Activated B cell treated with CpG ODN at 0.5 μM for 24 hours (primary cell): ENCODE data around the gene A3GALT2. TPM values are rescaled to one million over a fixed set of nuclear protein-coding genes. Genes with fewer than 3 reads are reported as not detected.

Experiments used
- ATAC-seq: fragments of 200-7000 bp; cut with Tn5 transposase; one replicate; pipeline ENCODE4 v1.10.0; 2021; ENCODE audit warnings: low read depth, mild to moderate bottlenecking, moderate library complexity
- CTCF ChIA-PET: fragments of 350-600 bp; sonication (Branson Sonifier 250); formaldehyde crosslinking; loops from one replicate; lab custom pipeline; 2021; ENCODE audit warnings: antibody characterized with exemption; lab: Charles Lee
- POLR2A ChIA-PET: fragments of 350-600 bp; sonication (Branson Sonifier 250); formaldehyde crosslinking; loops from one replicate; lab custom pipeline; 2021; ENCODE audit warnings: antibody characterized with exemption; lab: Charles Lee
- DNase-seq: peaks from one replicate; pipeline ENCODE4 v3.0.0; 2022
- H3K27ac Mint-ChIP-seq: one replicate; pipeline ENCODE4 v1.8.0; 2020; ENCODE audit warnings: mixed read lengths
- H3K27me3 Mint-ChIP-seq: one replicate; pipeline ENCODE4 v1.8.0; 2021; ENCODE audit warnings: mixed read lengths
- H3K36me3 Mint-ChIP-seq: one replicate; pipeline ENCODE4 v1.8.0; 2021; ENCODE audit warnings: low read depth, mixed read lengths
- H3K4me1 Mint-ChIP-seq: one replicate; pipeline ENCODE4 v1.8.0; 2021; ENCODE audit warnings: mixed read lengths
- H3K4me3 Mint-ChIP-seq: one replicate; pipeline ENCODE4 v1.8.0; 2020; ENCODE audit warnings: mild to moderate bottlenecking, mixed read lengths
- H3K9me3 Mint-ChIP-seq: one replicate; pipeline ENCODE4 v1.8.0; 2020; ENCODE audit warnings: mixed read lengths
- intact Hi-C: fragments of 100-400 bp; cut with micrococcal nuclease; formaldehyde crosslinking; loops from one replicate; pipeline ENCODE4 v1.15.1; 2024
- total RNA-seq: library from RNA; stranded (reverse); gene quantifications from 2 replicates; pipeline ENCODE4 v1.2.3, GENCODE V29; 2022
- TF ChIP-seq, protein P1 (sequence below): fragments of 200-600 bp; IDR thresholded peaks from one replicate; pipeline ENCODE4 v1.8.0; 2022; ENCODE audit warnings: antibody characterized with exemption, mild to moderate bottlenecking

A3GALT2 gene
- total RNA-seq, 1 donor from 2014 or later, result not detected

GRCh38 chr1:33351281-33351660 is 30.4 kb upstream of the A3GALT2 start:
- H3K27ac Mint-ChIP-seq, result no peak overlapping the region
- no peaks in the 10 kb centered on the region for H3K9me3 Mint-ChIP-seq
- ChIA-PET POLR2A (interaction anchor here (0.6 kb wide), 1 partner anchor 169 kb away, joined by 4 read pairs; no protein-coding TSS in a partner anchor), CTCF (interaction anchor here (1.0 kb wide), 1 partner anchor 119 kb away, joined by 3 read pairs; no protein-coding TSS in a partner anchor)
- no peak for DNase-seq
- H3K27me3 Mint-ChIP-seq, result no peaks in the 10 kb centered on the region
- no peak for ATAC-seq
- TF ChIP-seq, protein P1, sequence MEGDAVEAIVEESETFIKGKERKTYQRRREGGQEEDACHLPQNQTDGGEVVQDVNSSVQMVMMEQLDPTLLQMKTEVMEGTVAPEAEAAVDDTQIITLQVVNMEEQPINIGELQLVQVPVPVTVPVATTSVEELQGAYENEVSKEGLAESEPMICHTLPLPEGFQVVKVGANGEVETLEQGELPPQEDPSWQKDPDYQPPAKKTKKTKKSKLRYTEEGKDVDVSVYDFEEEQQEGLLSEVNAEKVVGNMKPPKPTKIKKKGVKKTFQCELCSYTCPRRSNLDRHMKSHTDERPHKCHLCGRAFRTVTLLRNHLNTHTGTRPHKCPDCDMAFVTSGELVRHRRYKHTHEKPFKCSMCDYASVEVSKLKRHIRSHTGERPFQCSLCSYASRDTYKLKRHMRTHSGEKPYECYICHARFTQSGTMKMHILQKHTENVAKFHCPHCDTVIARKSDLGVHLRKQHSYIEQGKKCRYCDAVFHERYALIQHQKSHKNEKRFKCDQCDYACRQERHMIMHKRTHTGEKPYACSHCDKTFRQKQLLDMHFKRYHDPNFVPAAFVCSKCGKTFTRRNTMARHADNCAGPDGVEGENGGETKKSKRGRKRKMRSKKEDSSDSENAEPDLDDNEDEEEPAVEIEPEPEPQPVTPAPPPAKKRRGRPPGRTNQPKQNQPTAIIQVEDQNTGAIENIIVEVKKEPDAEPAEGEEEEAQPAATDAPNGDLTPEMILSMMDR, result no peak
- intact Hi-C loops, result loop anchor here (5.0 kb wide), 1 partner anchor 54 kb away; no protein-coding TSS in a partner anchor
- peaks cover 33% of the 10 kb centered on the region for H3K4me1 Mint-ChIP-seq
- peaks cover 5% of the 10 kb centered on the region for H3K36me3 Mint-ChIP-seq
- peak overlapping the region; percentile 36 for H3K4me3 Mint-ChIP-seq

DNA sequence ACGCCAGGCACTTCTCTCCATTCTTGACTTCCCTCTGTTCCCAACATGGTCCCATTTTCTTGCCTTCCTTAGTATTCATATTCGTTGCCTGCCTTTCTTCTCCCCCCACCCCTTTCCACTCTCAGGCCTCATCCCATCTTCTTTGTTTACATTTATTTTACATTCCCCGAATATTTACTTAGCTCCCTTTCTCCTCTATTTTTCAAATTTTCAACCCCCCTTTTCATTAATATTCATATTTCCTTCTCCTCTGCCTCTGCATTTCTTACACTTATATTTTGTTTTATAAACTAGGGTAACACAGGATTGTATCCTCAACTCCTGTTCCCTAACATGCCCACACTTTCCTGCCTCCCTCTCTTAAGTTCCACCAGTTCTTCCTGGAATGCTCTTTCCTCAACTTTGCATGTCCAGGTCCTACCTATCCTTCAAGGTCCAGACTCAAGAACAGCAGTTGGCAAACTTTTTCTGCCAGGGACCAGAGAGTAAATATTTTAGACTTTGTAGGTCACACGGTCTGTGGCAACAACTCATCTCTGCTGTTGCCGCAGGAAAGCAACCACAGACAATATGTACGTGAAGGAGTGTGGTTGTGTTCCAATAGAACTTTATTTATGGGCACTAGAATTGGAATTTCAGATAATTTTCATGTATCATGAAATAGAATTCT is 29.8 kb upstream of the A3GALT2 start:
- Mint-ChIP-seq H3K4me1 (peaks cover 35% of the 10 kb centered on the region), H3K27me3 (no peaks in the 10 kb centered on the region), H3K36me3 (peaks cover 5% of the 10 kb centered on the region), H3K27ac (peak overlapping the region; percentile 93), H3K4me3 (peak overlapping the region; percentile 91), H3K9me3 (no peaks in the 10 kb centered on the region)
- ATAC-seq (no peak), DNase-seq (no peak)
- POLR2A ChIA-PET, result interaction anchor here (1.2 to 1.6 kb wide), 3 partner anchors 28 to 223 kb away, joined by 3 to 11 read pairs (median 8); partner anchors contain the start of gene TRIM62
- intact Hi-C loops, result loop anchor here (1.0 to 5.0 kb wide), 5 partner anchors 17 to 223 kb away; partner anchors contain the start of gene PHC2
- CTCF ChIA-PET, result interaction anchor here (1.0 to 1.3 kb wide), 2 partner anchors 120 kb away, joined by 3 read pairs; no protein-coding TSS in a partner anchor
- TF ChIP-seq, protein P1, result no peak

DNA sequence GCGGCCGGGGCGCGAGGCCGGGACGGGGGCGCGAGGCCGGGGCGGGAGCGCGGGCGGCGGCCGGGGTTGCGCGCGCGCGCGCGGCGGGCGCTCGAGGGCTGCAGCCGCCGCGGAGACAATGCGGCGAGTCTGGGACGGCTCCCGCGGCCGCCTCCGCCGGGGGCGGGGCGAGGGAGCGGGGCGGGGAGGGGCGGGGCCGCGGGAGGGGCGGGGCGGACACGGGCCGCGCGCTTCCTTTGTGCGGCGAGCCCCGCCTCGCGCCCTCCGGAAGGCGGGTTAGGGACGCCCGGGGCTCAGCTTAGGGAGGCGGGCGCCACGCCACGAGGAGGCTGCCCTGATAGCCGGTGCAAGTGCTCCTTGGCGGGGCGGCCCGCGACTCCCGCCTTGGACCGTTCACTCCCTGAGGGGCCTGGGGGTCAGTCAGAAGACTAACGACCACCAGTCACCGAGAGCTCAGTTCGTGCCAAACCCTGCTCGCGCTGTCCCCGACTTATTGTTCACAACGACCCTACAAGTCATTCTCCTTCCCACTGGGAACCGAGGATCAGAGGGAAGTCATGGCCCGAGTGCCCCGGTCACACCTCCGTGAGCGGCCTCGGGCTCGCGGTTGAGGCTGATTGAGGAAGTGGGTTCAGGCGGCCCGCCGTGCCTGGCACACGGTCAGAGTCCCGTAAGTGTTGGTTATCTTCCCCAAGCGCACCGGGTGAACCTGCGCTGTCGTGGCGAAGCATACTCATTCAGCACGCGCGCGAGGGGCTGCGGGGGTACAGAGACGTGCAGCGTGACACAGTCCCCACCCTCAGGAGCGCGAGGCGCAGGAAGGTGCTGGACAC is 29.1 kb upstream of the A3GALT2 start:
- ChIA-PET CTCF (interaction anchor here (1.1 to 1.3 kb wide), 2 partner anchors 54 to 121 kb away, joined by 3 read pairs; no protein-coding TSS in a partner anchor), POLR2A (interaction anchor here (0.6 to 1.6 kb wide), 7 partner anchors 13 to 699 kb away, joined by 3 to 11 read pairs (median 3); partner anchors contain the start of genes RBBP4 and TRIM62)
- ATAC-seq (peak; percentile 88), DNase-seq (peak; percentile 77)
- Mint-ChIP-seq H3K36me3 (peaks cover 5% of the 10 kb centered on the region), H3K27me3 (no peaks in the 10 kb centered on the region), H3K27ac (peak overlapping the region; percentile 93), H3K4me3 (peak overlapping the region; percentile 91), H3K9me3 (no peaks in the 10 kb centered on the region), H3K4me1 (peaks cover 37% of the 10 kb centered on the region)
- intact Hi-C loops, result loop anchor here (1.0 to 5.0 kb wide), 8 partner anchors 17 to 1842 kb away; partner anchors contain the start of genes PHC2, SFPQ, ZNF362 and ZSCAN20
- TF ChIP-seq, protein P1, result no peak

- ATAC-seq (peak; percentile 33), DNase-seq (no peak)
- Mint-ChIP-seq H3K4me1 (peaks cover 38% of the 10 kb centered on the region), H3K36me3 (peaks cover 6% of the 10 kb centered on the region), H3K27me3 (no peaks in the 10 kb centered on the region), H3K9me3 (no peaks in the 10 kb centered on the region), H3K27ac (peak overlapping the region; percentile 54), H3K4me3 (peak overlapping the region; percentile 93)
- POLR2A ChIA-PET, result interaction anchor here (0.6 to 1.6 kb wide), 7 partner anchors 13 to 698 kb away, joined by 3 to 11 read pairs (median 3); partner anchors contain the start of genes RBBP4 and TRIM62
- TF ChIP-seq, protein P1, result no peak
- CTCF ChIA-PET, result interaction anchor here (1.1 to 1.3 kb wide), 2 partner anchors 54 to 122 kb away, joined by 3 read pairs; no protein-coding TSS in a partner anchor
- intact Hi-C loops, result loop anchor here (5.0 kb wide), 3 partner anchors 92 to 1843 kb away; partner anchors contain the start of genes SFPQ, ZNF362 and ZSCAN20
Observed at GRCh38 chr1:33349081-33349759, 28.3 kb upstream of the A3GALT2 start.
